ENCODE results near the gene LPP.

DNA sequence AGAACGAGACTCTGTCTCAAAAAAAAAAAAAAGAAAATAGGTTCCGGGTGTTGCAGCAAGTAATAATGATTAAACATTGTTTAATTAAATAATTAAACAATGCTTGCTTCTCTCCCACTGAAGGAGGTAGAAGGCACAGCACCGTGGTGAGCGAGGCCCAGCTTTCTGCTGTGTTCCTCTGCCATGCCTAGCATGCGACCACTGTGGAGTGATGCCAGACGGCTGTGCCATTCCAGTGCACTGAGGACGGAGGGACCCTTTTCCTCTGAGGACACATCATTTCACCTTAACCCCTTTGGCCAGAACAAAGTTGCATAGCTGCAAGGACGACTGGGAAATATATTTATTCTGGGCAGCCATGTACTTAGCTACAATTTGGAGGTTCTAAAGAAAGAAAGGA is 695.0 kb downstream of the LPP start:
- TF ChIP-seq, protein P1, sequence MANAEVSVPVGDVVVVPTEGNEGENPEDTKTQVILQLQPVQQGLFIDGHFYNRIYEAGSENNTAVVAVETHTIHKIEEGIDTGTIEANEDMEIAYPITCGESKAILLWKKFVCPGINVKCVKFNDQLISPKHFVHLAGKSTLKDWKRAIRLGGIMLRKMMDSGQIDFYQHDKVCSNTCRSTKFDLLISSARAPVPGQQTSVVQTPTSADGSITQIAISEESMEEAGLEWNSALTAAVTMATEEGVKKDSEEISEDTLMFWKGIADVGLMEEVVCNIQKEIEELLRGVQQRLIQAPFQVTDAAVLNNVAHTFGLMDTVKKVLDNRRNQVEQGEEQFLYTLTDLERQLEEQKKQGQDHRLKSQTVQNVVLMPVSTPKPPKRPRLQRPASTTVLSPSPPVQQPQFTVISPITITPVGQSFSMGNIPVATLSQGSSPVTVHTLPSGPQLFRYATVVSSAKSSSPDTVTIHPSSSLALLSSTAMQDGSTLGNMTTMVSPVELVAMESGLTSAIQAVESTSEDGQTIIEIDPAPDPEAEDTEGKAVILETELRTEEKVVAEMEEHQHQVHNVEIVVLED (CRISPR knock-in tag; IDR thresholded peaks at IDR 0.05) = no peak
- TF ChIP-seq PCBP2 (IDR thresholded peaks at IDR 0.05; ENCODE audit: low read depth, low read length, poor library complexity, severe bottlenecking) (no peak), SRSF1 (IDR thresholded peaks at IDR 0.05; ENCODE audit: low read depth, low read length) (no peak), POLR2AphosphoS5 (IDR thresholded peaks at IDR 0.05; ENCODE audit: control insufficient read depth, insufficient read depth, low read depth, low read length) (no peak), SP2 (IDR thresholded peaks at IDR 0.05; ENCODE audit: extremely low read depth, low read depth, low read length, poor library complexity, severe bottlenecking) (no peak), GABPA (tag; conservative IDR thresholded peaks at IDR 0.05; ENCODE audit: low read depth) (no peak), CCNT2 (IDR thresholded peaks at IDR 0.05; ENCODE audit: borderline replicate concordance, extremely low read depth, insufficient read length, low read depth, low read length) (no peak)
- TF ChIP-seq, protein P2, sequence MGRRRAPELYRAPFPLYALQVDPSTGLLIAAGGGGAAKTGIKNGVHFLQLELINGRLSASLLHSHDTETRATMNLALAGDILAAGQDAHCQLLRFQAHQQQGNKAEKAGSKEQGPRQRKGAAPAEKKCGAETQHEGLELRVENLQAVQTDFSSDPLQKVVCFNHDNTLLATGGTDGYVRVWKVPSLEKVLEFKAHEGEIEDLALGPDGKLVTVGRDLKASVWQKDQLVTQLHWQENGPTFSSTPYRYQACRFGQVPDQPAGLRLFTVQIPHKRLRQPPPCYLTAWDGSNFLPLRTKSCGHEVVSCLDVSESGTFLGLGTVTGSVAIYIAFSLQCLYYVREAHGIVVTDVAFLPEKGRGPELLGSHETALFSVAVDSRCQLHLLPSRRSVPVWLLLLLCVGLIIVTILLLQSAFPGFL (CRISPR knock-in tag; IDR thresholded peaks at IDR 0.05) = no peak
- TF ChIP-seq, protein P3, sequence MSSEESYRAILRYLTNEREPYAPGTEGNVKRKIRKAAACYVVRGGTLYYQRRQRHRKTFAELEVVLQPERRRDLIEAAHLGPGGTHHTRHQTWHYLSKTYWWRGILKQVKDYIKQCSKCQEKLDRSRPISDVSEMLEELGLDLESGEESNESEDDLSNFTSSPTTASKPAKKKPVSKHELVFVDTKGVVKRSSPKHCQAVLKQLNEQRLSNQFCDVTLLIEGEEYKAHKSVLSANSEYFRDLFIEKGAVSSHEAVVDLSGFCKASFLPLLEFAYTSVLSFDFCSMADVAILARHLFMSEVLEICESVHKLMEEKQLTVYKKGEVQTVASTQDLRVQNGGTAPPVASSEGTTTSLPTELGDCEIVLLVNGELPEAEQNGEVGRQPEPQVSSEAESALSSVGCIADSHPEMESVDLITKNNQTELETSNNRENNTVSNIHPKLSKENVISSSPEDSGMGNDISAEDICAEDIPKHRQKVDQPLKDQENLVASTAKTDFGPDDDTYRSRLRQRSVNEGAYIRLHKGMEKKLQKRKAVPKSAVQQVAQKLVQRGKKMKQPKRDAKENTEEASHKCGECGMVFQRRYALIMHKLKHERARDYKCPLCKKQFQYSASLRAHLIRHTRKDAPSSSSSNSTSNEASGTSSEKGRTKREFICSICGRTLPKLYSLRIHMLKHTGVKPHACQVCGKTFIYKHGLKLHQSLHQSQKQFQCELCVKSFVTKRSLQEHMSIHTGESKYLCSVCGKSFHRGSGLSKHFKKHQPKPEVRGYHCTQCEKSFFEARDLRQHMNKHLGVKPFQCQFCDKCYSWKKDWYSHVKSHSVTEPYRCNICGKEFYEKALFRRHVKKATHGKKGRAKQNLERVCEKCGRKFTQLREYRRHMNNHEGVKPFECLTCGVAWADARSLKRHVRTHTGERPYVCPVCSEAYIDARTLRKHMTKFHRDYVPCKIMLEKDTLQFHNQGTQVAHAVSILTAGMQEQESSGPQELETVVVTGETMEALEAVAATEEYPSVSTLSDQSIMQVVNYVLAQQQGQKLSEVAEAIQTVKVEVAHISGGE (CRISPR knock-in tag; IDR thresholded peaks at IDR 0.05) = no peak
- TF ChIP-seq, protein P4, sequence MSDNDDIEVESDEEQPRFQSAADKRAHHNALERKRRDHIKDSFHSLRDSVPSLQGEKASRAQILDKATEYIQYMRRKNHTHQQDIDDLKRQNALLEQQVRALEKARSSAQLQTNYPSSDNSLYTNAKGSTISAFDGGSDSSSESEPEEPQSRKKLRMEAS (CRISPR knock-in tag; IDR thresholded peaks at IDR 0.05) = no peak
- TF ChIP-seq, protein P5, sequence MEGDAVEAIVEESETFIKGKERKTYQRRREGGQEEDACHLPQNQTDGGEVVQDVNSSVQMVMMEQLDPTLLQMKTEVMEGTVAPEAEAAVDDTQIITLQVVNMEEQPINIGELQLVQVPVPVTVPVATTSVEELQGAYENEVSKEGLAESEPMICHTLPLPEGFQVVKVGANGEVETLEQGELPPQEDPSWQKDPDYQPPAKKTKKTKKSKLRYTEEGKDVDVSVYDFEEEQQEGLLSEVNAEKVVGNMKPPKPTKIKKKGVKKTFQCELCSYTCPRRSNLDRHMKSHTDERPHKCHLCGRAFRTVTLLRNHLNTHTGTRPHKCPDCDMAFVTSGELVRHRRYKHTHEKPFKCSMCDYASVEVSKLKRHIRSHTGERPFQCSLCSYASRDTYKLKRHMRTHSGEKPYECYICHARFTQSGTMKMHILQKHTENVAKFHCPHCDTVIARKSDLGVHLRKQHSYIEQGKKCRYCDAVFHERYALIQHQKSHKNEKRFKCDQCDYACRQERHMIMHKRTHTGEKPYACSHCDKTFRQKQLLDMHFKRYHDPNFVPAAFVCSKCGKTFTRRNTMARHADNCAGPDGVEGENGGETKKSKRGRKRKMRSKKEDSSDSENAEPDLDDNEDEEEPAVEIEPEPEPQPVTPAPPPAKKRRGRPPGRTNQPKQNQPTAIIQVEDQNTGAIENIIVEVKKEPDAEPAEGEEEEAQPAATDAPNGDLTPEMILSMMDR (IDR thresholded peaks at IDR 0.05 in 2 of 3, conservative IDR thresholded peaks at IDR 0.05 in 1 of 3; ENCODE audit: insufficient read depth in 2 of 3, low read depth in 1 of 3, low read length in 3 of 3) = no peak
- TF ChIP-seq, protein P6, sequence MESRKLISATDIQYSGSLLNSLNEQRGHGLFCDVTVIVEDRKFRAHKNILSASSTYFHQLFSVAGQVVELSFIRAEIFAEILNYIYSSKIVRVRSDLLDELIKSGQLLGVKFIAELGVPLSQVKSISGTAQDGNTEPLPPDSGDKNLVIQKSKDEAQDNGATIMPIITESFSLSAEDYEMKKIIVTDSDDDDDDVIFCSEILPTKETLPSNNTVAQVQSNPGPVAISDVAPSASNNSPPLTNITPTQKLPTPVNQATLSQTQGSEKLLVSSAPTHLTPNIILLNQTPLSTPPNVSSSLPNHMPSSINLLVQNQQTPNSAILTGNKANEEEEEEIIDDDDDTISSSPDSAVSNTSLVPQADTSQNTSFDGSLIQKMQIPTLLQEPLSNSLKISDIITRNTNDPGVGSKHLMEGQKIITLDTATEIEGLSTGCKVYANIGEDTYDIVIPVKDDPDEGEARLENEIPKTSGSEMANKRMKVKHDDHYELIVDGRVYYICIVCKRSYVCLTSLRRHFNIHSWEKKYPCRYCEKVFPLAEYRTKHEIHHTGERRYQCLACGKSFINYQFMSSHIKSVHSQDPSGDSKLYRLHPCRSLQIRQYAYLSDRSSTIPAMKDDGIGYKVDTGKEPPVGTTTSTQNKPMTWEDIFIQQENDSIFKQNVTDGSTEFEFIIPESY (CRISPR knock-in tag; IDR thresholded peaks at IDR 0.05) = no peak

Measured in K562 (cell line).